K562 (cell line): ENCODE results near the gene CDKN2AIPNL. TPM values are rescaled to one million over a fixed set of nuclear protein-coding genes. Genes with fewer than 3 reads are reported as not detected.

Experiments
- CEBPB ChIP-seq: fragments of 450-650 bp; IDR thresholded peaks from 2 replicates; pipeline ENCODE4 v1.6.1; 2016; ENCODE audit warnings: missing genetic modification characterization, missing compliant biosample characterization
- CREBBP ChIP-seq: IDR thresholded peaks from one replicate; pipeline ENCODE4 v1.6.1; 2012; ENCODE audit warnings: low read depth, mild to moderate bottlenecking, control low read depth, inconsistent platforms, low read length
- CSDE1 ChIP-seq, 2 experiments: fragments of 450-650 bp; IDR thresholded peaks; 2 replicates each; pipeline ENCODE4 v1.6.1; 2016; ENCODE audit warnings: mild to moderate bottlenecking in 1 of 2
- E2F3 ChIP-seq: fragments of 250-450 bp; sonication (Bioruptor Pico); IDR thresholded peaks from 2 replicates; pipeline ENCODE4 v1.4.0; 2020; ENCODE audit warnings: mild to moderate bottlenecking
- FOXA1 ChIP-seq: fragments of 450-650 bp; IDR thresholded peaks from 2 replicates; pipeline ENCODE4 v1.6.1; 2016; ENCODE audit warnings: mild to moderate bottlenecking, borderline replicate concordance
- GABPB1 ChIP-seq: sonication (generic); formaldehyde crosslinking; IDR thresholded peaks from 2 replicates; pipeline ENCODE4 v1.8.0; 2022; ENCODE audit warnings: mild to moderate bottlenecking, missing genetic modification reagents
- HMGN3 ChIP-seq: IDR thresholded peaks from 2 replicates; pipeline ENCODE4 v1.6.1; 2011; ENCODE audit warnings: borderline replicate concordance, low read depth, mild to moderate bottlenecking, mixed read lengths, low read length; ENCODE audit not compliant: insufficient read length; ENCODE audit errors: extremely low read depth
- KDM1A ChIP-seq, 2 experiments: fragments of 450-650 bp; IDR thresholded peaks; 2 replicates each; pipeline ENCODE4 v1.6.1; 2016; ENCODE audit warnings: mild to moderate bottlenecking in 2 of 2
- KDM5B ChIP-seq: fragments of 200-600 bp; sonication (generic); IDR thresholded peaks from 2 replicates; pipeline ENCODE4 v1.6.1; 2012; ENCODE audit warnings: low read depth, mild to moderate bottlenecking, moderate library complexity, low read length, control low read depth, inconsistent platforms; ENCODE audit not compliant: insufficient replicate concordance
- KLF1 ChIP-seq: fragments of 450-650 bp; IDR thresholded peaks from 2 replicates; pipeline ENCODE4 v1.6.1; 2016; ENCODE audit warnings: missing genetic modification characterization, missing compliant biosample characterization
- MYC ChIP-seq, 2 experiments: fragments of 250-450 bp in 1 of 2; sonication (Bioruptor Pico) in 1 of 2; IDR thresholded peaks; 2 replicates each; pipeline versions ENCODE4 v1.5.1 to v1.6.1; 2012 to 2021; ENCODE audit warnings: low read depth in 2 of 2, borderline replicate concordance in 1 of 2, improper control_type of control experiment in 1 of 2, low read length in 1 of 2, mild to moderate bottlenecking in 1 of 2, moderate library complexity in 1 of 2
- NELFE ChIP-seq: IDR thresholded peaks from 2 replicates; pipeline ENCODE4 v1.6.1; 2011; ENCODE audit warnings: mild to moderate bottlenecking; ENCODE audit not compliant: insufficient read depth, insufficient read length
- NFIC ChIP-seq: fragments of 450-650 bp; IDR thresholded peaks from 2 replicates; pipeline ENCODE4 v1.6.1; 2017; ENCODE audit warnings: mild to moderate bottlenecking, inconsistent platforms
- NR3C1 ChIP-seq: sonication (generic); formaldehyde crosslinking; IDR thresholded peaks from 2 replicates; pipeline ENCODE4 v1.8.1; 2022; ENCODE audit warnings: missing genetic modification reagents
- POLR2H ChIP-seq: IDR thresholded peaks from 2 replicates; pipeline ENCODE4 v1.6.1; 2016; ENCODE audit warnings: missing genetic modification characterization, low read depth, mild to moderate bottlenecking, control low read depth, missing compliant biosample characterization, moderate library complexity
- RBM39 ChIP-seq: fragments of 200-400 bp; formaldehyde crosslinking; optimal IDR thresholded peaks from 2 replicates; pipeline ENCODE3; 2018; ENCODE audit warnings: low read depth, low read length
- TAF9B ChIP-seq: fragments of 450-650 bp; IDR thresholded peaks from 2 replicates; pipeline ENCODE4 v1.6.1; 2018; ENCODE audit warnings: mild to moderate bottlenecking; ENCODE audit not compliant: partially characterized antibody
- TEAD4 ChIP-seq, 2 experiments: sonication (generic) in 1 of 2; formaldehyde crosslinking in 1 of 2; IDR thresholded peaks; 2 replicates each; pipeline versions ENCODE4 v1.6.1 to v1.8.0; 2012 to 2022; ENCODE audit warnings: borderline replicate concordance in 1 of 2, inconsistent platforms in 1 of 2, low read length in 1 of 2, mild to moderate bottlenecking in 1 of 2, missing genetic modification reagents in 1 of 2
- ZFP30 ChIP-seq: fragments of 250-450 bp; sonication (Bioruptor Pico); IDR thresholded peaks from 2 replicates; pipeline ENCODE4 v1.8.0; 2022; ENCODE audit warnings: moderate library complexity, mild to moderate bottlenecking, inconsistent platforms, borderline replicate concordance
- ZNF165 ChIP-seq: fragments of 250-450 bp; sonication (Bioruptor Pico); IDR thresholded peaks from 2 replicates; pipeline ENCODE4 v1.4.0; 2020; ENCODE audit warnings: borderline replicate concordance
- ZNF75A ChIP-seq: fragments of 450-650 bp; formaldehyde crosslinking; IDR thresholded peaks from 2 replicates; pipeline ENCODE4 v1.4.0; 2020; ENCODE audit warnings: mild to moderate bottlenecking
- polyA plus RNA-seq, 8 experiments: library from polyadenylated mRNA; depleted of rRNA in 4 of 8; stranded (reverse) in 5 of 8; unstranded in 3 of 8; fragments of >200 nt; fragmentation: Nextera tagmentation in 2 of 8; fragmentation: Illumina TruSeq in 1 of 8; extraction: Ambion mirVana in 2 of 8; extraction: Trizol in 1 of 8; gene quantifications; 2 replicates each; pipeline versions ENCODE4 v1.2.1 to v1.2.3, GENCODE V29; 2011 to 2014; ENCODE audit warnings: inconsistent platforms in 1 of 8, missing spikeins in 1 of 8
- total RNA-seq, 7 experiments: library from RNA; depleted of rRNA in 6 of 7; stranded (reverse); fragments of >200 nt in 6 of 7; fragmentation: Illumina TruSeq in 2 of 7; extraction: Trizol in 2 of 7; gene quantifications; 2 replicates each; pipeline versions ENCODE4 v1.2.1 to v1.2.3, GENCODE V29; 2011 to 2021; ENCODE audit warnings: low replicate concordance in 1 of 7
- TF ChIP-seq, protein P1 (sequence below): fragments of 450-650 bp; formaldehyde crosslinking; IDR thresholded peaks from 2 replicates; pipeline ENCODE4 v1.4.0; 2022; ENCODE audit warnings: mild to moderate bottlenecking, moderate library complexity
- TF ChIP-seq, protein P2 (sequence below): fragments of 450-650 bp; IDR thresholded peaks from 2 replicates; pipeline ENCODE4 v1.6.1; 2016; ENCODE audit warnings: borderline replicate concordance
- TF ChIP-seq, protein P3 (sequence below): sonication (generic); formaldehyde crosslinking; IDR thresholded peaks from 2 replicates; pipeline ENCODE4 v1.9.0; 2022; ENCODE audit warnings: mild to moderate bottlenecking, missing genetic modification reagents

The CDKN2AIPNL gene
- total and polyA plus RNA-seq, 9 of the 15 experiments (the other 6 are each of a cell fraction or from before 2014, with no cell fraction given): 19.9 to 46.9 (median 42.2) TPM

DNA sequence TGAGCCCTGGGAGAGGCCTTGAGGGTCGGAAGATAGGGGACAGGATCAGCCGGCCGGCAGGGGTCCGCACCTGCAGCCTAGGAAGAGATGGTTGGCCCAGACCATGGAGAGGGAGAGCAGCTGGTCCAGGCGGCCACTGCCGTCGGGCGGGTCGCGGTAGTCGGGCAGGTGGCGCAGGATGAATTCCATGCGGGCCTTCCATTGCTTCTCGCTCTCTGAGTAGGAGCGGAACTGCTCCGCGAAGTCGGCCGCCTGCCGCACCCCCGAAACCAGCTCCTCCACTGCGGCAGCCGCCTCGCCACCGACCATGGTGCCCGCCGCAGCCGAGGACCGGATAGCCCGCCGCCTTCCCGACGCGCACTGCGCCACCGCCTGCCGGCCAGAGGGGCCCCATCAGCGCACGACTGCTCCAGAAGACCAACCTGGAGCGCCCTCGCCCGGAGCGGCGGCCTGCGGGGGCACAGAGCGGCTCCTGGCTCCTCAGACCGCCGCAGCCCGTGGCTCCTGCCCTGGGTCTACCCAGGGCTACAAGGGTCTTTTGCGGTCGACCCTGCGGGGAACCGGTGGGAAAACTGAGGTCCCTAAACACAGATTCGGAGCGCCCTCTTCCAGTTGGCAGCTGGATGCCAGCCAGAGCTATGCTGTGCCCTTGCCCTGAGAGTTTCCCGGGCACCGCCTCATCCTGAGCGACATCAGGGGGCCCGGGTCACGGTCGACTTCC is at the start of gene CDKN2AIPNL (continued):
- TF ChIP-seq, protein P1, sequence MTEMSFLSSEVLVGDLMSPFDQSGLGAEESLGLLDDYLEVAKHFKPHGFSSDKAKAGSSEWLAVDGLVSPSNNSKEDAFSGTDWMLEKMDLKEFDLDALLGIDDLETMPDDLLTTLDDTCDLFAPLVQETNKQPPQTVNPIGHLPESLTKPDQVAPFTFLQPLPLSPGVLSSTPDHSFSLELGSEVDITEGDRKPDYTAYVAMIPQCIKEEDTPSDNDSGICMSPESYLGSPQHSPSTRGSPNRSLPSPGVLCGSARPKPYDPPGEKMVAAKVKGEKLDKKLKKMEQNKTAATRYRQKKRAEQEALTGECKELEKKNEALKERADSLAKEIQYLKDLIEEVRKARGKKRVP (CRISPR knock-in tag): peak; percentile 48
- TF ChIP-seq MYC (IDR thresholded peaks at IDR 0.05; ENCODE audit: low read depth, low read length) (peak; percentile 83), MYC (CRISPR knock-in tag; IDR thresholded peaks at IDR 0.05; ENCODE audit: borderline replicate concordance, low read depth) (0 out of 2 replicates have a peak, but pooled peaks have one; percentile 26), RBM39 (no peak), KLF1 (tag) (peak; percentile 33; the same call in 1 of the 2 replicates), POLR2H (peak; percentile 66), CEBPB (tag) (no peak), TAF9B (peak; percentile 89), KDM5B (peak; percentile 90), NELFE (no peak), HMGN3 (peak; percentile 83), CSDE1 (IDR thresholded peaks at IDR 0.05) (no peak), ZNF165 (CRISPR knock-in tag) (no peak), NR3C1 (CRISPR knock-in tag) (peak; percentile 84; the same call in 1 of the 2 replicates), E2F3 (CRISPR knock-in tag) (no peak), NFIC (peak; percentile 72), ZNF75A (CRISPR knock-in tag) (no peak), ZFP30 (CRISPR knock-in tag) (no peak), TEAD4 (IDR thresholded peaks at IDR 0.05; ENCODE audit: low read length) (peak; percentile 31; the same call in 1 of the 2 replicates), TEAD4 (CRISPR knock-in tag; IDR thresholded peaks at IDR 0.05; ENCODE audit: borderline replicate concordance) (peak; percentile 90; the same call in 1 of the 2 replicates), KDM1A (IDR thresholded peaks at IDR 0.05) (no peak), CREBBP (no peak), GABPB1 (peak; percentile 77), FOXA1 (no peak)
- TF ChIP-seq, protein P2, sequence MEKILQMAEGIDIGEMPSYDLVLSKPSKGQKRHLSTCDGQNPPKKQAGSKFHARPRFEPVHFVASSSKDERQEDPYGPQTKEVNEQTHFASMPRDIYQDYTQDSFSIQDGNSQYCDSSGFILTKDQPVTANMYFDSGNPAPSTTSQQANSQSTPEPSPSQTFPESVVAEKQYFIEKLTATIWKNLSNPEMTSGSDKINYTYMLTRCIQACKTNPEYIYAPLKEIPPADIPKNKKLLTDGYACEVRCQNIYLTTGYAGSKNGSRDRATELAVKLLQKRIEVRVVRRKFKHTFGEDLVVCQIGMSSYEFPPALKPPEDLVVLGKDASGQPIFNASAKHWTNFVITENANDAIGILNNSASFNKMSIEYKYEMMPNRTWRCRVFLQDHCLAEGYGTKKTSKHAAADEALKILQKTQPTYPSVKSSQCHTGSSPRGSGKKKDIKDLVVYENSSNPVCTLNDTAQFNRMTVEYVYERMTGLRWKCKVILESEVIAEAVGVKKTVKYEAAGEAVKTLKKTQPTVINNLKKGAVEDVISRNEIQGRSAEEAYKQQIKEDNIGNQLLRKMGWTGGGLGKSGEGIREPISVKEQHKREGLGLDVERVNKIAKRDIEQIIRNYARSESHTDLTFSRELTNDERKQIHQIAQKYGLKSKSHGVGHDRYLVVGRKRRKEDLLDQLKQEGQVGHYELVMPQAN: peak; percentile 58; the same call in 1 of the 2 replicates
- TF ChIP-seq, protein P3, sequence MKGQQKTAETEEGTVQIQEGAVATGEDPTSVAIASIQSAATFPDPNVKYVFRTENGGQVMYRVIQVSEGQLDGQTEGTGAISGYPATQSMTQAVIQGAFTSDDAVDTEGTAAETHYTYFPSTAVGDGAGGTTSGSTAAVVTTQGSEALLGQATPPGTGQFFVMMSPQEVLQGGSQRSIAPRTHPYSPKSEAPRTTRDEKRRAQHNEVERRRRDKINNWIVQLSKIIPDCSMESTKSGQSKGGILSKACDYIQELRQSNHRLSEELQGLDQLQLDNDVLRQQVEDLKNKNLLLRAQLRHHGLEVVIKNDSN (CRISPR knock-in tag): no peak
